GM23338 (cell line): ENCODE data around the gene LAMA1. TPM values are rescaled to one million over a fixed set of nuclear protein-coding genes. Genes with fewer than 3 reads are reported as not detected.

Experiments used
- ATAC-seq: fragments of 200-7000 bp; cut with Tn5 transposase; 3 replicates; pipeline ENCODE4 v1.9.1; 2020
- DNase-seq: peaks from one replicate; pipeline ENCODE4 v3.0.0-alpha.2; 2015; ENCODE audit warnings: low spot score
- H2AFZ ChIP-seq: fragments of 200-600 bp; sonication (generic); 2 replicates; pipeline ENCODE4 v1.8.0; 2016; ENCODE audit warnings: antibody characterized with exemption, mild to moderate bottlenecking, moderate library complexity
- H3F3A ChIP-seq: fragments of 200-600 bp; sonication (generic); replicated peaks from 2 replicates; pipeline ENCODE4 v1.8.0; 2017; ENCODE audit warnings: antibody characterized with exemption, mixed run types, low read depth
- H3K27ac ChIP-seq: fragments of 200-600 bp; sonication (generic); 2 replicates; pipeline ENCODE4 v1.6.1; 2016; ENCODE audit warnings: low read depth
- H3K27me3 ChIP-seq: fragments of 200-600 bp; sonication (generic); 2 replicates; pipeline ENCODE4 v1.8.0; 2016; ENCODE audit warnings: mild to moderate bottlenecking, mixed run types, moderate library complexity; ENCODE audit not compliant: insufficient read depth
- H3K36me3 ChIP-seq: fragments of 200-600 bp; sonication (generic); 2 replicates; pipeline ENCODE4 v1.8.0; 2016; ENCODE audit warnings: mild to moderate bottlenecking; ENCODE audit not compliant: insufficient read depth
- H3K4me1 ChIP-seq: fragments of 200-600 bp; sonication (generic); 2 replicates; pipeline ENCODE4 v1.8.0; 2016; ENCODE audit warnings: mild to moderate bottlenecking, moderate library complexity; ENCODE audit not compliant: insufficient read depth
- H3K4me2 ChIP-seq: fragments of 200-600 bp; sonication (generic); 2 replicates; pipeline ENCODE4 v1.7.1; 2017; ENCODE audit warnings: mixed run types
- H3K4me3 ChIP-seq: fragments of 200-600 bp; sonication (generic); 2 replicates; pipeline ENCODE4 v1.6.1; 2016; ENCODE audit warnings: mixed run types
- H3K79me2 ChIP-seq: fragments of 200-600 bp; sonication (generic); replicated peaks from 2 replicates; pipeline ENCODE4 v1.8.0; 2017; ENCODE audit warnings: mild to moderate bottlenecking; ENCODE audit not compliant: insufficient read depth
- H3K9me2 ChIP-seq: fragments of 200-600 bp; sonication (generic); 2 replicates; pipeline ENCODE4 v1.8.0; 2017; ENCODE audit not compliant: insufficient read depth
- H4K20me1 ChIP-seq: fragments of 200-600 bp; sonication (generic); replicated peaks from 2 replicates; pipeline ENCODE4 v1.8.0; 2017; ENCODE audit warnings: mild to moderate bottlenecking; ENCODE audit not compliant: insufficient read depth
- H3K27ac Mint-ChIP-seq: 2 replicates; pipeline ENCODE4 v1.8.0; 2020; ENCODE audit warnings: inconsistent platforms, mild to moderate bottlenecking, moderate library complexity, mixed read lengths
- H3K27me3 Mint-ChIP-seq: 3 replicates; pipeline ENCODE4 v1.8.0; 2022; ENCODE audit warnings: low read depth, mild to moderate bottlenecking, moderate library complexity, mixed read lengths, inconsistent platforms; ENCODE audit not compliant: insufficient read depth, poor library complexity
- H3K36me3 Mint-ChIP-seq: 3 replicates; pipeline ENCODE4 v1.8.0; 2021; ENCODE audit warnings: low read depth, mild to moderate bottlenecking, inconsistent platforms, moderate library complexity, mixed read lengths
- H3K4me1 Mint-ChIP-seq: 3 replicates; pipeline ENCODE4 v1.8.0; 2020; ENCODE audit warnings: mild to moderate bottlenecking, inconsistent platforms, mixed read lengths
- H3K4me3 Mint-ChIP-seq: 3 replicates; pipeline ENCODE4 v1.8.0; 2021; ENCODE audit warnings: moderate library complexity, mild to moderate bottlenecking, inconsistent platforms, mixed read lengths
- H3K9me3 Mint-ChIP-seq: 3 replicates; pipeline ENCODE4 v1.8.0; 2020; ENCODE audit warnings: moderate library complexity, mild to moderate bottlenecking, inconsistent platforms, mixed read lengths
- CREB1 ChIP-seq: fragments of 250-450 bp; sonication (Bioruptor Pico); IDR thresholded peaks from 2 replicates; pipeline ENCODE4 v1.5.0; 2020; ENCODE audit warnings: low read depth, mild to moderate bottlenecking, moderate library complexity
- NANOG ChIP-seq: IDR thresholded peaks from 2 replicates; pipeline ENCODE4 v1.6.1; 2016; ENCODE audit warnings: antibody characterized with exemption, borderline replicate concordance
- POLR2AphosphoS5 ChIP-seq: IDR thresholded peaks from 2 replicates; pipeline ENCODE4 v1.6.1; 2016; ENCODE audit warnings: antibody characterized with exemption, low read depth
- STAT1 ChIP-seq: IDR thresholded peaks from one replicate; pipeline ENCODE4 v1.6.1; 2016; ENCODE audit warnings: antibody characterized with exemption; ENCODE audit not compliant: unreplicated experiment
- ZNF114 ChIP-seq: fragments of 250-450 bp; sonication (Bioruptor Pico); IDR thresholded peaks from 2 replicates; pipeline ENCODE4 v1.5.0; 2020; ENCODE audit warnings: mild to moderate bottlenecking, moderate library complexity
- polyA plus RNA-seq: library from polyadenylated mRNA; unstranded; fragments of >200 nt; fragmentation: Nextera tagmentation; extraction: Ambion mirVana; gene quantifications from 2 replicates; pipeline ENCODE4 v1.2.1, GENCODE V29; 2016
- total RNA-seq: library from RNA; depleted of rRNA; stranded (reverse); fragments of >200 nt; shearing (Covaris generic); gene quantifications from 2 replicates; pipeline ENCODE4 v1.2.3, GENCODE V29; 2014
- TF ChIP-seq, protein P1 (sequence below): fragments of 250-450 bp; sonication (Bioruptor Pico); IDR thresholded peaks from 2 replicates; pipeline ENCODE4 v1.5.0; 2020; ENCODE audit warnings: mild to moderate bottlenecking, moderate library complexity
- TF ChIP-seq, protein P2 (sequence below): IDR thresholded peaks from 2 replicates; pipeline ENCODE4 v1.6.1; 2016; ENCODE audit warnings: antibody characterized with exemption

LAMA1 gene
- total and polyA plus RNA-seq, 2 experiments from 2014 or later = 14.8 to 52.3 TPM

DNA sequence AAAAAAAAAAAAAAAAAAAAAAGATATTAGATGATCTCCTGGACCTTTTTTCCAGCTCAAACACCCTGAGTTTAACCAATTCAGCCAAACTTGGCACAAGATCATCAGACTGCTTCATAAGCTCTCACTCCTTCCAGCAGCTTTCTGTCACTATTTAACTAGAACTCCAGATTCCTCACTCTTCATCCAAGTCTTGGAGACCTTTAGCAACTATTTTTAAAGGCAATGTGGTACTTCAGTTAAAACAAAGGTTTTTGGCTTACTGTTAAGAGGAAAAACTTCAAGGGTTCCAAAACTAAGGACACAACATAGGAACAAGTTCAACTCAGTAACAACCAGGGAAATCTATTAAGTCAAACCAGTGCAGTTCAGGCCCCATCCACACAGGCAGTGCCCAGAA is 23.2 kb downstream of the LAMA1 start (continued):
- TF ChIP-seq, protein P1, sequence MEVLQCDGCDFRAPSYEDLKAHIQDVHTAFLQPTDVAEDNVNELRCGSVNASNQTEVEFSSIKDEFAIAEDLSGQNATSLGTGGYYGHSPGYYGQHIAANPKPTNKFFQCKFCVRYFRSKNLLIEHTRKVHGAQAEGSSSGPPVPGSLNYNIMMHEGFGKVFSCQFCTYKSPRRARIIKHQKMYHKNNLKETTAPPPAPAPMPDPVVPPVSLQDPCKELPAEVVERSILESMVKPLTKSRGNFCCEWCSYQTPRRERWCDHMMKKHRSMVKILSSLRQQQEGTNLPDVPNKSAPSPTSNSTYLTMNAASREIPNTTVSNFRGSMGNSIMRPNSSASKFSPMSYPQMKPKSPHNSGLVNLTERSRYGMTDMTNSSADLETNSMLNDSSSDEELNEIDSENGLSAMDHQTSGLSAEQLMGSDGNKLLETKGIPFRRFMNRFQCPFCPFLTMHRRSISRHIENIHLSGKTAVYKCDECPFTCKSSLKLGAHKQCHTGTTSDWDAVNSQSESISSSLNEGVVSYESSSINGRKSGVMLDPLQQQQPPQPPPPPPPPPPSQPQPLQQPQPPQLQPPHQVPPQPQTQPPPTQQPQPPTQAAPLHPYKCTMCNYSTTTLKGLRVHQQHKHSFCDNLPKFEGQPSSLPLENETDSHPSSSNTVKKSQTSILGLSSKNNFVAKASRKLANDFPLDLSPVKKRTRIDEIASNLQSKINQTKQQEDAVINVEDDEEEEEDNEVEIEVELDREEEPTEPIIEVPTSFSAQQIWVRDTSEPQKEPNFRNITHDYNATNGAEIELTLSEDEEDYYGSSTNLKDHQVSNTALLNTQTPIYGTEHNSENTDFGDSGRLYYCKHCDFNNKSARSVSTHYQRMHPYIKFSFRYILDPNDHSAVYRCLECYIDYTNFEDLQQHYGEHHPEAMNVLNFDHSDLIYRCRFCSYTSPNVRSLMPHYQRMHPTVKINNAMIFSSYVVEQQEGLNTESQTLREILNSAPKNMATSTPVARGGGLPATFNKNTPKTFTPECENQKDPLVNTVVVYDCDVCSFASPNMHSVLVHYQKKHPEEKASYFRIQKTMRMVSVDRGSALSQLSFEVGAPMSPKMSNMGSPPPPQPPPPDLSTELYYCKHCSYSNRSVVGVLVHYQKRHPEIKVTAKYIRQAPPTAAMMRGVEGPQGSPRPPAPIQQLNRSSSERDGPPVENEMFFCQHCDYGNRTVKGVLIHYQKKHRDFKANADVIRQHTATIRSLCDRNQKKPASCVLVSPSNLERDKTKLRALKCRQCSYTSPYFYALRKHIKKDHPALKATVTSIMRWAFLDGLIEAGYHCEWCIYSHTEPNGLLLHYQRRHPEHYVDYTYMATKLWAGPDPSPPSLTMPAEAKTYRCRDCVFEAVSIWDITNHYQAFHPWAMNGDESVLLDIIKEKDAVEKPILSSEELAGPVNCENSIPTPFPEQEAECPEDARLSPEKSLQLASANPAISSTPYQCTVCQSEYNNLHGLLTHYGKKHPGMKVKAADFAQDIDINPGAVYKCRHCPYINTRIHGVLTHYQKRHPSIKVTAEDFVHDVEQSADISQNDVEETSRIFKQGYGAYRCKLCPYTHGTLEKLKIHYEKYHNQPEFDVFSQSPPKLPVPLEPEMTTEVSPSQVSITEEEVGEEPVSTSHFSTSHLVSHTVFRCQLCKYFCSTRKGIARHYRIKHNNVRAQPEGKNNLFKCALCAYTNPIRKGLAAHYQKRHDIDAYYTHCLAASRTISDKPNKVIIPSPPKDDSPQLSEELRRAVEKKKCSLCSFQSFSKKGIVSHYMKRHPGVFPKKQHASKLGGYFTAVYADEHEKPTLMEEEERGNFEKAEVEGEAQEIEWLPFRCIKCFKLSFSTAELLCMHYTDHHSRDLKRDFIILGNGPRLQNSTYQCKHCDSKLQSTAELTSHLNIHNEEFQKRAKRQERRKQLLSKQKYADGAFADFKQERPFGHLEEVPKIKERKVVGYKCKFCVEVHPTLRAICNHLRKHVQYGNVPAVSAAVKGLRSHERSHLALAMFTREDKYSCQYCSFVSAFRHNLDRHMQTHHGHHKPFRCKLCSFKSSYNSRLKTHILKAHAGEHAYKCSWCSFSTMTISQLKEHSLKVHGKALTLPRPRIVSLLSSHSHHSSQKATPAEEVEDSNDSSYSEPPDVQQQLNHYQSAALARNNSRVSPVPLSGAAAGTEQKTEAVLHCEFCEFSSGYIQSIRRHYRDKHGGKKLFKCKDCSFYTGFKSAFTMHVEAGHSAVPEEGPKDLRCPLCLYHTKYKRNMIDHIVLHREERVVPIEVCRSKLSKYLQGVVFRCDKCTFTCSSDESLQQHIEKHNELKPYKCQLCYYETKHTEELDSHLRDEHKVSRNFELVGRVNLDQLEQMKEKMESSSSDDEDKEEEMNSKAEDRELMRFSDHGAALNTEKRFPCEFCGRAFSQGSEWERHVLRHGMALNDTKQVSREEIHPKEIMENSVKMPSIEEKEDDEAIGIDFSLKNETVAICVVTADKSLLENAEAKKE (CRISPR knock-in tag) = no peak
- TF ChIP-seq STAT1 = no peak

DNA sequence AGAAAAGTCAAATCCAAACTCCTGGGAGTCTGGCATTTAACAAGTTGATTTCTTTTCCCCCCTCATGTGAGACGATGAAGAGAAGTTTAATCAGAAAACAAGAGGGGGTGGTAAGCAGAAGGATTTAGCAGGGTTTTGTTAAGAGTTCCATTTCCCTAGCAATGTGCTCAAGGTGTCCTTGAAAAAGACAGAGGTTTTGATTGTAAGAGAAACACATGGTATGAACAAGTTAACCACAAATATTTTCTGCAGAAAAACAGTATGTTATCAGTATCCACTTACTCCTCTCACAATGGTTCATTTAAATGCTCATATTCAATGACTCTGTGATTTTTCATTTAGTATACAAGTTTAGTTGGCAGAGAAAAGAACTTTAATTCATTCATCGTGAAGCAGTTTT is 26.8 kb downstream of the LAMA1 start:
- Mint-ChIP-seq H3K4me1 (peaks cover 37% of the 10 kb centered on the region), H3K9me3 (no peaks in the 10 kb centered on the region), H3K27ac (0 out of 2 replicates have a peak overlapping the region, but pooled peaks have one; percentile 42), H3K36me3 (no peaks in the 10 kb centered on the region), H3K4me3 (no peak overlapping the region), H3K27me3 (no peaks in the 10 kb centered on the region)
- H3K27ac ChIP-seq = no peak overlapping the region
- no peaks in the 10 kb centered on the region for H3F3A ChIP-seq
- no peaks in the 10 kb centered on the region for H3K9me2 ChIP-seq
- peaks cover 7% of the 10 kb centered on the region; the same call in 1 of the 2 replicates for H3K4me1 ChIP-seq
- no peak overlapping the region for H2AFZ ChIP-seq
- DNase-seq = no peak
- H4K20me1 ChIP-seq = peaks cover 6% of the 10 kb centered on the region; the same call in 1 of the 2 replicates
- no peak for ATAC-seq
- no peak overlapping the region for H3K4me2 ChIP-seq
- no peaks in the 10 kb centered on the region for H3K36me3 ChIP-seq
- H3K4me3 ChIP-seq = no peak overlapping the region
- peaks cover 8% of the 10 kb centered on the region; the same call in 1 of the 2 replicates for H3K79me2 ChIP-seq
- H3K27me3 ChIP-seq = no peaks in the 10 kb centered on the region
- TF ChIP-seq, protein P1 (CRISPR knock-in tag) = no peak
- TF ChIP-seq CREB1 (CRISPR knock-in tag) (no peak), POLR2AphosphoS5 (no peak), NANOG (no peak), ZNF114 (CRISPR knock-in tag) (no peak)
- TF ChIP-seq, protein P2, sequence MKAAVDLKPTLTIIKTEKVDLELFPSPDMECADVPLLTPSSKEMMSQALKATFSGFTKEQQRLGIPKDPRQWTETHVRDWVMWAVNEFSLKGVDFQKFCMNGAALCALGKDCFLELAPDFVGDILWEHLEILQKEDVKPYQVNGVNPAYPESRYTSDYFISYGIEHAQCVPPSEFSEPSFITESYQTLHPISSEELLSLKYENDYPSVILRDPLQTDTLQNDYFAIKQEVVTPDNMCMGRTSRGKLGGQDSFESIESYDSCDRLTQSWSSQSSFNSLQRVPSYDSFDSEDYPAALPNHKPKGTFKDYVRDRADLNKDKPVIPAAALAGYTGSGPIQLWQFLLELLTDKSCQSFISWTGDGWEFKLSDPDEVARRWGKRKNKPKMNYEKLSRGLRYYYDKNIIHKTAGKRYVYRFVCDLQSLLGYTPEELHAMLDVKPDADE = no peak
